Activated CD8-positive, alpha-beta T cell treated with anti-CD3 and anti-CD28 coated beads for 36 hours (primary cell): ENCODE results near the gene PCDHGC4. TPM values are rescaled to one million over a fixed set of nuclear protein-coding genes. Genes with fewer than 3 reads are reported as not detected.

Experiments used
- ATAC-seq: fragments of 200-7000 bp; cut with Tn5 transposase; one replicate; pipeline ENCODE4 v1.10.0; 2021; ENCODE audit warnings: mild to moderate bottlenecking, moderate library complexity
- CTCF ChIA-PET: fragments of 350-600 bp; sonication (Branson Sonifier 250); formaldehyde crosslinking; loops from one replicate; lab custom pipeline; 2021; ENCODE audit warnings: antibody characterized with exemption; lab: Charles Lee
- POLR2A ChIA-PET: fragments of 350-600 bp; sonication (Branson Sonifier 250); formaldehyde crosslinking; loops from one replicate; lab custom pipeline; 2021; ENCODE audit warnings: antibody characterized with exemption; lab: Charles Lee
- DNase-seq: peaks from one replicate; pipeline ENCODE4 v3.0.0-alpha.2; 2020
- H3K27ac Mint-ChIP-seq: one replicate; pipeline ENCODE4 v1.8.0; 2021; ENCODE audit warnings: mild to moderate bottlenecking, mixed read lengths
- H3K27me3 Mint-ChIP-seq: one replicate; pipeline ENCODE4 v1.8.0; 2021; ENCODE audit warnings: mixed read lengths
- H3K36me3 Mint-ChIP-seq: one replicate; pipeline ENCODE4 v1.8.0; 2021; ENCODE audit warnings: low read depth, mixed read lengths
- H3K4me1 Mint-ChIP-seq: one replicate; pipeline ENCODE4 v1.8.0; 2021; ENCODE audit warnings: low read depth, mixed read lengths
- H3K4me3 Mint-ChIP-seq: one replicate; pipeline ENCODE4 v1.8.0; 2021; ENCODE audit warnings: mild to moderate bottlenecking, moderate library complexity, mixed read lengths
- H3K9me3 Mint-ChIP-seq: one replicate; pipeline ENCODE4 v1.8.0; 2021; ENCODE audit warnings: mixed read lengths
- CTCF ChIP-seq: fragments of 200-600 bp; IDR thresholded peaks from one replicate; pipeline ENCODE4 v1.8.0; 2022; ENCODE audit warnings: antibody characterized with exemption, mild to moderate bottlenecking
- intact Hi-C: fragments of 100-400 bp; cut with micrococcal nuclease; formaldehyde crosslinking; loops from one replicate; pipeline ENCODE4 v1.10.0; 2022
- total RNA-seq, 2 experiments: library from RNA; stranded (reverse); gene quantifications; one replicate each; pipeline ENCODE4 v1.2.3, GENCODE V29; 2021

The PCDHGC4 gene
- total RNA-seq, 2 experiments from 2014 or later, result not detected

- intact Hi-C loops, result no loop called here
- Mint-ChIP-seq H3K4me3 (no peak overlapping the region), H3K36me3 (no peaks in the 10 kb centered on the region), H3K9me3 (no peaks in the 10 kb centered on the region), H3K4me1 (peaks cover 8% of the 10 kb centered on the region), H3K27ac (no peak overlapping the region), H3K27me3 (peaks cover 57% of the 10 kb centered on the region)
- ChIA-PET POLR2A (interaction anchor here (0.8 to 1.1 kb wide), 2 partner anchors 12 to 19 kb away, joined by 3 read pairs; no protein-coding TSS in a partner anchor), CTCF (interaction anchor here (2.4 kb wide), 1 partner anchor 10 kb away, joined by 6 read pairs; the partner anchor contains the start of gene PCDHGC4)
- no peak for TF ChIP-seq CTCF
- DNase-seq (no peak), ATAC-seq (no peak)
Observed at GRCh38 chr5:141495453-141495811, 10.6 kb downstream of the PCDHGC4 start.

- peaks cover 8% of the 10 kb centered on the region for H3K4me1 Mint-ChIP-seq
- H3K9me3 Mint-ChIP-seq, result no peaks in the 10 kb centered on the region
- DNase-seq (no peak), ATAC-seq (no peak)
- H3K27me3 Mint-ChIP-seq, result peaks cover 51% of the 10 kb centered on the region
- TF ChIP-seq CTCF, result no peak
- no peak overlapping the region for H3K27ac Mint-ChIP-seq
- ChIA-PET POLR2A (interaction anchor here (1.1 kb wide), 1 partner anchor 11 kb away, joined by 3 read pairs; no protein-coding TSS in a partner anchor), CTCF (interaction anchor here (1.0 kb wide), 1 partner anchor 66 kb away, joined by 3 read pairs; the partner anchor contains the start of gene PCDHGA12)
- H3K4me3 Mint-ChIP-seq, result no peak overlapping the region
- intact Hi-C loops, result no loop called here
- no peaks in the 10 kb centered on the region for H3K36me3 Mint-ChIP-seq
Observed at GRCh38 chr5:141496038-141496437, 11.2 kb downstream of the PCDHGC4 start.

- Mint-ChIP-seq H3K27ac (no peak overlapping the region), H3K4me1 (no peaks in the 10 kb centered on the region), H3K27me3 (peaks cover 10% of the 10 kb centered on the region), H3K9me3 (no peaks in the 10 kb centered on the region), H3K4me3 (no peak overlapping the region), H3K36me3 (no peaks in the 10 kb centered on the region)
- no peak for TF ChIP-seq CTCF
- intact Hi-C loops, result no loop called here
- no peak for ATAC-seq
- ChIA-PET POLR2A (no interaction called here), CTCF (interaction anchor here (1.1 to 2.6 kb wide), 2 partner anchors 10 to 132 kb away, joined by 4 to 12 read pairs; partner anchors contain the start of gene PCDHGB3)
- no peak for DNase-seq
Observed at GRCh38 chr5:141501761-141502160, 16.9 kb downstream of the PCDHGC4 start.

GRCh38 chr5:141503681-141504080 is 18.9 kb downstream of the PCDHGC4 start:
- Mint-ChIP-seq H3K27ac (no peak overlapping the region), H3K4me1 (no peaks in the 10 kb centered on the region), H3K9me3 (no peaks in the 10 kb centered on the region), H3K36me3 (no peaks in the 10 kb centered on the region), H3K4me3 (no peak overlapping the region), H3K27me3 (peaks cover 2% of the 10 kb centered on the region)
- intact Hi-C loops, result no loop called here
- ChIA-PET CTCF (interaction anchor here (2.0 kb wide), 1 partner anchor 9 kb away, joined by 10 read pairs; no protein-coding TSS in a partner anchor), POLR2A (no interaction called here)
- no peak for ATAC-seq
- TF ChIP-seq CTCF, result no peak
- DNase-seq, result no peak

GRCh38 chr5:141504216-141504615 is 19.4 kb downstream of the PCDHGC4 start:
- H3K27me3 Mint-ChIP-seq, result no peaks in the 10 kb centered on the region
- ATAC-seq (no peak), DNase-seq (no peak)
- peaks cover 4% of the 10 kb centered on the region for H3K4me1 Mint-ChIP-seq
- ChIA-PET CTCF (interaction anchor here (2.0 kb wide), 1 partner anchor 8 kb away, joined by 10 read pairs; no protein-coding TSS in a partner anchor), POLR2A (no interaction called here)
- TF ChIP-seq CTCF, result no peak
- no peak overlapping the region for H3K27ac Mint-ChIP-seq
- intact Hi-C loops, result no loop called here
- no peaks in the 10 kb centered on the region for H3K36me3 Mint-ChIP-seq
- H3K9me3 Mint-ChIP-seq, result no peaks in the 10 kb centered on the region
- no peak overlapping the region for H3K4me3 Mint-ChIP-seq
